Measurements from ENCODE around the gene ALG9.

Gene ALG9

GRCh38 chr11:111878849-111879636 lies 7.7 kb upstream of the ALG9 start, which contains the start of the genes CFAP68 and FDXACB1:
Gene CFAP68, plus strand, starts transcription at chr11:111879541. Its CDS starts 20 bp downstream, at chr11:111879561.
Gene FDXACB1, minus strand, starts transcription at chr11:111879165. Its CDS starts 33 bp downstream, at chr11:111879132.
- DNase-seq = peak; percentile 98

GRCh38 chr11:111878385-111878848 lies 7.0 kb upstream of the ALG9 start:
- DNase-seq = no peak

GRCh38 chr11:111871693-111872161 lies 346 bp upstream of the ALG9 start:
- DNase-seq = no peak

GRCh38 chr11:111870522-111870885 lies 877 bp downstream of the ALG9 start:
- peak; percentile 31 for DNase-seq

- no peak for DNase-seq
Observed at GRCh38 chr11:111870113-111870512, 1.3 kb downstream of the ALG9 start.

- no peak for DNase-seq
Observed at GRCh38 chr11:111860257-111860656, 11.1 kb downstream of the ALG9 start.

- no peak for DNase-seq
Observed at GRCh38 chr11:111855506-111855905, 15.9 kb downstream of the ALG9 start.

- DNase-seq = no peak
Observed at GRCh38 chr11:111852103-111852502, 19.3 kb downstream of the ALG9 start.

GRCh38 chr11:111851636-111852035 lies 19.7 kb downstream of the ALG9 start:
- DNase-seq = peak; percentile 25

- DNase-seq = no peak
Observed at GRCh38 chr11:111851067-111851466, 20.3 kb downstream of the ALG9 start.

GRCh38 chr11:111849631-111850030 lies 21.8 kb downstream of the ALG9 start:
- no peak for DNase-seq

GRCh38 chr11:111846636-111847035 lies 24.7 kb downstream of the ALG9 start:
- peak; percentile 52 for DNase-seq

GRCh38 chr11:111846063-111846462 lies 25.3 kb downstream of the ALG9 start:
- DNase-seq = peak; percentile 45

- peak; percentile 86 for DNase-seq
Observed at GRCh38 chr11:111845276-111846028, 25.9 kb downstream of the ALG9 start.

- DNase-seq = peak; percentile 60
Observed at GRCh38 chr11:111843661-111844060, 27.7 kb downstream of the ALG9 start.

- DNase-seq = peak; percentile 91
Observed at GRCh38 chr11:111841370-111842053, 29.9 kb downstream of the ALG9 start.

GRCh38 chr11:111840143-111840542 lies 31.2 kb downstream of the ALG9 start:
- DNase-seq = no peak

GRCh38 chr11:111838054-111838453 lies 33.3 kb downstream of the ALG9 start:
- no peak for DNase-seq

GRCh38 chr11:111837366-111837891 lies 34.0 kb downstream of the ALG9 start:
- DNase-seq = no peak

GRCh38 chr11:111836721-111837120 lies 34.7 kb downstream of the ALG9 start:
- peak; percentile 6 for DNase-seq

GRCh38 chr11:111836162-111836561 lies 35.2 kb downstream of the ALG9 start:
- no peak for DNase-seq

- no peak for DNase-seq
Observed at GRCh38 chr11:111835665-111836064, 35.7 kb downstream of the ALG9 start.

All from suppressor macrophage treated with lipopolysaccharide for 4 hours (primary cell).